G401.6 (cell line): ENCODE data around the gene CLIC3.

Experiments used
- FAIRE-seq: peaks from 2 replicates; lab custom pipeline; 2012; peaks lifted over from hg19 to GRCh38; lab: Jason Lieb, UNC

CLIC3 gene

DNA sequence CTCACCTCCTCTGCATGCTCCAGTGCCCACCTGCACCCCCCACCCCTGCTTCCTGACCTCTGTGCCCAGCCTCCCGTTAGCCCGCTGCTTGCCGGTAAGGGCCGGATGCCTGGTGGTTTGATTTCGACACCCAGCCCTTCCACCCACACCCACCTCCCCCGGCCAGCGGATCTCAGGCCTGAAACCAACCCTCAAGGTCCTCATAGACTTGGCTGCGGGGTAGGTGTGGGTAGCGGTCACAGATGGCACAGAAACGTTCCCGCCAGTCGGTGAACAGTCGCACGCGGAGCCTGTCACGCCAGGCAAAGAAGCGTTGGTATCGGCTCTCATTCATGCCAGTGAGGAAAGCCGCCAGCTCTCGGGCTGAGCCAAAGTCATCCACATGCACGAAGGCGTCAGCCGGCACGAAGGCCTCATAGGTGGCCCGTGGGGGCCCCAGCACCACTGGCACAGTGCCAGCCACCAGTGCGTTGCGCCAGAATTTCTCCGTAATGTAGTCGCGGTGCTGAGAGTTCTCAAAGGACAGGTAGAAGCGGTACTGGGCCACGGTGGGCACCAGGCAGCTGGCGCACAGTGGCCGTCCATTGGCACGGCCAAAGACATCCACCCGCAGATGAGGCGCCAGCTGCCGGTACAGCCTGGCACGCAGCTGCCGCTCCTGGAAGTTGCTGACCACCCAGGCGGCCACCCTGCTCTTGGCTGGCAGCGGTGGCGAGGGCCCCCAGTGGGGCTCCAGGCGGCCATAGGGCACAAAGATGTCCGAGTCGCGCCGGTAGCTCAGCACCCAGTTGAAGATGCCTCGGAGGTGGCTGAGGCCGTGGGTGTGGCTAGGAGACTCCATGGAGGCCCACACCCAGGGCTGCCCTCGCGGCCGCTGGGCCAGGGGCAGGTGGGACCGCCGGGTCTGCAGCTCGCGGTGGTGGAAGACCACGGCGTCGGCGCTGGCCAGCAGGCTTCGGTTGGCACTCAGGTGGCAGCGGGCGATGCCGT lies 34.5 kb upstream of the CLIC3 start:
- FAIRE-seq: no peak

- FAIRE-seq: no peak
These were observed 33.6 kb upstream of the CLIC3 start for GRCh38 chr9:137030006-137030405.

DNA sequence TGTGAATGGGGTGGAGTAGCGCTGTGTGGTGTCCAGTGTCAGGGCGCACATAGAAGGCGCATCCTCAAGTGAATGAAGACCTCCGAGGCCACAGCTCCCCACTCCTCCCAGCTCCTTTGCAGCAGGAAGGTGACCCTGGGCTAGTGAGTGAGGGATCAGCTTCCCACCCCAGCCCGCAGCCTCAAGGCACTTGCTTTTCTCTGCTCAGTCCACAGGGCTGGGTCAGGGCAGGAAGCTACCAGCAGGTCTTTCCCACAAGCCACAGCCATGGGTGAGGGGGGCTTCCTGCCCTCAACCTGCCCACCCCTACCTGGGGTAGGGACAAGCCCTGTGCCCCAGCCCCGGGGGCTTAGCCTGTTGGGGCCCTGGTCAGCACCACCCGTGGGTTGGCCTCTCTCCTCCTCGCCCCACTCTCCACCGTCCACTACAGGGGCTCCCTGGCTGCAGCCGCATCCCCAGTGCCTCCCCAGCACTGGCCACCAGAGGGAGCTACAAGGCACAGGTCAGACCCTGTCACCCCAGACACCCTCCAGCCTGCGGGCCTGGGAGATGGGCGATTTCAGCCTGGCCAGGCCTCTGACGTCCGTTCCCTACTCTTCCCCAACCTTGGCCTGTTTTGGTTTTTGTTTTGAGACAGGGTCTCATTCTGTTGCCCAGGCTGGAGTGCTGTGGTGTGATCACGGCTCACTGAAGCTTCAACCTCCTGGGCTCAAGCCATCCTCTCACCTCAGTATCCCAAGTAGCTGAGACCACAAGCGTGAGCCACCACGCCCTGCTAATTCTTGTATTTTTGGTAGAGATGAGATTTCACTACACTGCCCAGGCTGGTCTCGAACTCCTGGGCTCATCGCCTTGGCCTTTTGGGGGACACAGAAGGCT lies 32.9 kb upstream of the CLIC3 start:
- FAIRE-seq: peak; percentile 42

DNA sequence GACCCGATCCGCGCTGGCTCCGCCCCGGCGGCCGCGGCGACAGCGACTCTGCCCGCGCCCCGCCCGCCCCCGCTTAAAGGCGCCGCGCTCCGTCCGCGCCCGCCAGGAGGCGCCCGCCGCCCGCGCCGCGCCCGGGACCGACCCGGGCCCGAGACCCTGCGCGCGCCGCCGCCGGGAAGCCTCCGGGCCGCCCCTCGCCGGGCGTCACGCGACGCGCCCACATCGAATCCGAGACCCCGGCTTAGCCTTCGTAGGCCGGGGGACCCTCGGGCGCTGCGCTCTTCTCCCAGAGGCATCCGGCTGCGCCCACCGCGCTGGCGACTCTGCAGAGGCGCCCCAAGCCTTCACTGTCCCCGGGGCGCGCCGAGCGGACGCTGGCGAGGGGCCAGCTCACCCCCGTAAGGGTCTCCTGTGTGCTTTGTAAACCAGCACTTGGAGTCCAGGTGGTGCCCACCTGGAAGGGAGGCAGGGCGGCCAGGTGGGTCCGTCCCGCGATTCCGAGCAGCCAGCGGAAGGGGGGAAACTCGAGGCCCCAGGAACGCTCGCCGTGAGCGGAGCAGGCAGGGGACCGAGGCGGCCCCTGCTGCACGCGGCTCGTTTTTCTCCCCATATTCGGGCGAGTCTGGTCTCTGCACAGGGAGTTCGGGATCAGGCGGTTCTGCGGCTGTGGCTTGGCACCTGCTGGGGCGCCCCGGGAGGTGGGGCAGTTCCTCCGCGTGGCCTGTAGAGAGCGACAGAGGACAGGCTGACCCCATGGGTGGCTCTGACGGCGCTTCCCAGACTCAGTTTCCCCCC lies 32.1 kb upstream of the CLIC3 start:
- FAIRE-seq: no peak

DNA sequence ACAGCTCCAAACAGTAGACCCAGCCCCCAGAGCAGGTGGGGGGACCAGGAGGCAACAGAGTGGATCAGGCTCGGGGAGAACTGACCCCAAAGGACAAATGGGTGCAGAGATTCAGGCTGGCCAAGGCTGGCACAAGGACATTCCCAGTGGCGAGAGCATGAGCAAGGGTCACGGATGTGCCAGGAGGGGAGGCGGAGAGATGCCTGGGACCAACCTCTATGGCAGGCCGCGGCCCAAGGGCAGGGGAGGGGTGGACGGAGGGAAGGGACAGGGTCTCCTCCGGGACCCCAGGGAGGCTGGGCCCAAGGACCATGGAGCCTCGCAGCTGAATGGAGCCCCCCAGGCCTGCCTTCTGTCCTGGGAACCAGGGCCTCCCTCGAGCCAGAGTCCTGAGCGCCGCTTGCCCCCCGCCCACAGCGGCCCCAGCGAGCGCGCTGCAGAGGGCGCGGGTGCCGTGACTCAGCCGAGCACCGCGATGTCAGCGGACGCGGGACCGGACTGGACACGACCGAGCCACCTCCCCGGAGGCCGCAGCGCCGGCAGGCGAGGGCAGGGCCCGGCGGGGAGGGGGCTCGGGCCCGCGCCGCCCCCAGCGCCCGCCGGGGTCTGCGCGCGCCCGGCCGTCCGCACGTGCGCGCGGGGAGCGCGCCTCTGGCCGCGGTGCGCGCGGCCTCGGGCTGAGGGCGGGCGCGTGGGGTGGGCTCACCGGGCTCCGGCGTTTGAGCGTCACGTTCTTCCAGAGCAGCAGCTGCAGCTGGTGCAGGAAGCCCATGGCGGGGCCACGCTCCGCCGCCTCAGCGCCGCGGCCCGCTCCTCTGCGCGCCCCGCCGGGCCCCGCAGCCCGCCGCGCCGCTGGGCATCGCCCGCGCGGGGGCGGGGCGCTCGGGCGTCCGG lies 31.2 kb upstream of the CLIC3 start, which contains the start of gene ABCA2:
TSS of gene ABCA2 (minus strand) at position 869 of the 894 bp plus-strand sequence. CDS start at position 772, 97 bp downstream.
- FAIRE-seq: no peak

GRCh38 chr9:137026828-137027227 lies 30.5 kb upstream of the CLIC3 start:
- no peak for FAIRE-seq

- no peak for FAIRE-seq
These were observed 30.0 kb upstream of the CLIC3 start for GRCh38 chr9:137026384-137026783.

- FAIRE-seq: no peak
These were observed 29.2 kb upstream of the CLIC3 start for GRCh38 chr9:137025517-137025966.

DNA sequence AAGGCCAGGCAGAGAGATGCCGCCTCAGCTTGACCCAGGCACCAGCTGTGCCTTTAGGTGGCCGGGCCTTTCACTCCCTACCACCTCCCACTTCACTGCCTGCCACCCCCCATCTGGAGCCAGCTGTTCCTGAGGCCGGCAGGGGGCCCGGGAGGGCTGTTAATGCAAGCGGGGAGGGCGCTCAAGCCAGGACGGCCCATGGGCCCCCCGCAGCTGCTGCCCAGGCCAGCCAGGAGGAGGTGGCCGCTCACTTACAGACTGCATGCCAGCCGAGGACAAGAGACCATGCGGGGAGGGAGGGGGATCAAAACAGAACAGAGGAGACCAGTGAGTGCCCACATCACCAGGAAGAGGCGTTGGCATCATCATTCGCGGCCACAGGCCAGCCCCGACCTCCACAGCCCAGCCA lies 27.2 kb upstream of the CLIC3 start:
- FAIRE-seq: no peak

GRCh38 chr9:137023157-137023556 lies 26.8 kb upstream of the CLIC3 start:
- FAIRE-seq: no peak

DNA sequence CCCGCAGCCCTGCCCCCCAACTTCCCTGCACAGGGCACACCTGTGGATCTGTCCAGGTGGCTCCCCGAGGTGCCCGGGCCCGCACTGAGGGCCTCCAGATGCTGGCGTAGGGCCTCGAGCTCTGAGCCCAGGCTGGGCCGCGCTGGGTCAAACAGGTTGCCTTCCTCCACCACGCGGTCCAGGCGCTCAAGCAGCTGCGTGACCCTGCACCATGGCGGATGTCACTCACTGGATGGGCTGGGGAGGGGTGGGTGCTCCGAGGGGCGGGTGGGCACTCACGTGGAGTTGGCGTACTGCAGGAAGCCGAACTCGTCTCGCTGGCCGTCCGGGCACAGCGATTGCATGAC lies 26.3 kb upstream of the CLIC3 start:
- no peak for FAIRE-seq

DNA sequence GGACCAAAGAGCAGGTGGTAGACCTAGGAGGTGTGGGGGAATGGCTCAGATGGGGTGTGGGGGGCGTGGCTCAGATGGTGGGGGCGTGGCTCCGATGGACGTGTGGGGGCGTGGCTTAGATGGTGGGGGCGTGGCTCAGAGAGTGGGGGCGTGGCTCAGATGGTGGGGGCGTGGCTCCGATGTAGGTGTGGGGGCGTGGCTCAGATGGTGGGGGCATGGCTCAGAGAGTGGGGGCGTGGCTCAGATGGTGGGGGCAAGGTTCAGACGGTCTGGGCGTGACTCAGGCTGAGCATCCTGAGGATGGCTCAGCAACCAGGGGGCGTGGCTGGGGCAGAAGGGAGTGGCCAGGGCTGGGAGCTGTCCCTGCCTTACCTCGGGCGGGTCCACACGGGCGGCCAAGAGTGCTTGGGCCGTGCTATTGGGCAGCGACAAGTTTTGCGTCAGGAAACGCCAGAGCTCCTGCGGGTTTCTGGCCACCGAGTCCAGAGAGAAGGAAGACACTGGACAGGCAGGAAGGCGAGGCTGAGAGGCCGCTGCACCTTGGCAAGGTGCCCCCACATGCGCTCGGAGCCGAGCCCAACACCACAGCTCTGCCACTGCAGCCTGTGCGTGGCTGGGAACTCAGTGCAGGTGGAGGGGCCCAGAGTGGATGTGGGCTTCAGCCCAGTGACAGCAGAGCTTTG lies 25.8 kb upstream of the CLIC3 start:
- FAIRE-seq: peak; percentile 96

- no peak for FAIRE-seq
These were observed 25.2 kb upstream of the CLIC3 start for GRCh38 chr9:137021568-137021978.

- FAIRE-seq: no peak
These were observed 24.6 kb upstream of the CLIC3 start for GRCh38 chr9:137020771-137021567.

DNA sequence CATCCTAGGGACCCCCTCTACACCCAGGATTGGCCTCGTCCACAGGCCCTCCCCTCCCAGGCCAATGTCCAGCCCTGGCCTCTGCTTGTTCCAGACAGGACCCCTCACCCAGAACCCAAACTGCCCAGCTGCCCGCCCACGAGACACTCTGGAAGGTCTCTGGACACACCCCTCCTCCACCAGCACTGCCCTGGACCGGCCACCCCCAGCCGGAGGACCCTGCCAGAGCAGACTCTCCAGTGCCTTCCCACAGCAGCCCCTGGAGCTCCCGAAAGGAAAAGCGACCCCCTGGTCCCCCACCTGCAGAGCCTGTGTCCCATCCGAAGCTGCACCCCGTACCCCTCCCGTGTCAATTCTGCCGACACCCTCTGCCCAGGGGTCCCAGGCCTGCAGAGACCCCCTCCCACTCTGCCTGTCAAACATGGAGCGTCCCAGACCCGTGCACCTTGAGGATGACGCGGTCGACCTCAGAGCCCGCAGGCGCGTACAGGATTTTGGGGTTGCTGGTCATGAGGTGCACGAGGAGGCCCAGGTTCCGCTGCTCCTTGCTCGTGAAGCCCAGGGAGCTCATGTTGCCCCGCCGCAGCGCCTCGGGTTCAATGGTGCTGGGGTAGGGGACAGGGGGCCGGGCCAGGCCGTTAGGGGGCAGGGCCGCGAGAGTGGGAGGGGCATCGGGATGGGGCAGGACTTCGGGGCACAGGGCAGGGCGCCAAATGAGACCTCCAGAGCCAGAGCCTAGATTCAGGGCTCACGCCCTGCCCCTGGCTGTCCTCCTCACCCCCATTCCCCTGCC lies 23.7 kb upstream of the CLIC3 start:
- FAIRE-seq: no peak

DNA sequence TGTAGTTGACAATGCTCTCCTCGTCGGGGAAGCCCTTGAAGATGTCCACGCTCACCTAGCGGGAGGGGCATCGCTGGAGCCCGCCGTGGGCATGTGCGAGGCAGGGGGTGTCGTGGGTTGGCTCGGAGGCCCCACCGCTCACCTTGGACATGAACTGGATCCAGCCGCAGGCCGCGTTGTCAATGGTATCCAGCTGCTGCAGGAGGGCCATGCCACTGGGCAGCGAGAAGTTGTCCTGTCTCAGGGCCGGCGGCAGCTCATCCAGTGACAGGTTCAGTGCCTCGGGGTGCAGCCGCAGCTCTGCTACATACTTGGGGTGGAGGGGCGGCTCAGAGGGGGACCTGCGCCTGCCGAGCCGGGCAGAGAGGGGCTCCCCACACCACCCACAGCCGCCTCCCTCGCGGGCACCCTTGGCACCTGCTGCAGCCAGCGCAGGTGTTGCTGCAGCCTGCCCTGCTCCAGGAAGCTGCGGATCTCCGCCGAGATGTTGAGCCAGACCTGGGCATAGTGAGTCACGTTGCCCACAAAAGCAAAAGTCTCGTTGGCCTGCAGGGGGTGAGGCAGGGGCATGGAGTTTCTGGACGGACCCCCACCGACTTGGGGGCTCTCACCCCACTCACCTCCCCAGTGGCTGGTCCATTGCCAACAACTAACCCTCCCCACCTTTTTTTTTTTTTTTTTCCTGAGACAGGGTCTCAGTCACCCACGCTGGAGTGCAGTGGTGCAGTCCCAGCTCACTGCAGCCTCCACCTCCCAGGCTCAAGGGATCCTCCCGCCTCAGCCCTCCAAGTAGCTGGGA lies 22.6 kb upstream of the CLIC3 start:
- FAIRE-seq: no peak

GRCh38 chr9:137017791-137018497 lies 21.6 kb upstream of the CLIC3 start:
- FAIRE-seq: no peak
